Cardiac septum (tissue), 1 donor: Measurements from ENCODE around the gene EDA2R. TPM values are rescaled to one million over a fixed set of nuclear protein-coding genes. Genes with fewer than 3 reads are reported as not detected.

Experiments used
- DNase-seq: peaks from one replicate; pipeline ENCODE4 v3.0.0-alpha.2; 2020; ENCODE audit warnings: low spot score
- intact Hi-C: fragments of 100-400 bp; cut with DNase I; formaldehyde crosslinking; loops from one replicate; pipeline ENCODE4 v1.14.0; 2022
- total RNA-seq: library from RNA; stranded (reverse); fragmentation: NEBNext Ultra II Directional; extraction: Animal tissue kit (Norgen Biotek cat#: 25700); gene quantifications from one replicate; pipeline ENCODE4 v1.2.1, GENCODE V29; 2021
- donor health status: DM: no; HTN: no; CAD: no.

Gene EDA2R
- total RNA-seq, 1 donor from 2014 or later = 5.7 TPM

- intact Hi-C loops = no loop called here
- no peak for DNase-seq
Observed at GRCh38 chrX:66553973-66554372, 84.9 kb downstream of the EDA2R start.

GRCh38 chrX:66547847-66548369 lies 91.0 kb downstream of the EDA2R start:
- intact Hi-C loops = no loop called here
- no peak for DNase-seq
